Liver (tissue), 9 donors: ENCODE measurements around the gene KRTDAP. TPM values are rescaled to one million over a fixed set of nuclear protein-coding genes. Genes with fewer than 3 reads are reported as not detected.

ENCODE experiments used
- DNase-seq: peaks from one replicate; pipeline ENCODE4 v3.0.0-alpha.2; 2017; ENCODE audit warnings: low spot score
- H3K27ac ChIP-seq, 2 donors: one replicate each; pipeline ENCODE4 v1.7.0; 2013; ENCODE audit warnings: inconsistent platforms in 2 of 2, low read length in 2 of 2, control low read depth in 1 of 2, low read depth in 1 of 2, mild to moderate bottlenecking in 1 of 2
- H3K27me3 ChIP-seq, 4 donors: one replicate each; pipeline versions ENCODE4 v1.6.1 to v1.7.0; 2013; ENCODE audit warnings: low read length in 3 of 4, inconsistent platforms in 1 of 4, mild to moderate bottlenecking in 1 of 4, moderate library complexity in 1 of 4; ENCODE audit not compliant: control insufficient read depth in 4 of 4, insufficient read depth in 4 of 4
- H3K36me3 ChIP-seq, 4 donors: one replicate each; pipeline versions ENCODE4 v1.6.1 to v1.7.0; 2013; ENCODE audit warnings: low read length in 3 of 4, mild to moderate bottlenecking in 3 of 4, low read depth in 1 of 4, moderate library complexity in 1 of 4; ENCODE audit not compliant: control insufficient read depth in 4 of 4, insufficient read depth in 3 of 4
- H3K4me1 ChIP-seq, 4 donors: one replicate each; pipeline versions ENCODE4 v1.6.1 to v1.7.0; 2013; ENCODE audit warnings: low read length in 3 of 4, mild to moderate bottlenecking in 3 of 4, moderate library complexity in 1 of 4; ENCODE audit not compliant: control insufficient read depth in 4 of 4, insufficient read depth in 4 of 4
- H3K4me3 ChIP-seq, 3 donors: one replicate each; pipeline versions ENCODE4 v1.6.1 to v1.7.0; 2013; ENCODE audit warnings: low read length in 3 of 3, control low read depth in 1 of 3, low read depth in 1 of 3, mild to moderate bottlenecking in 1 of 3
- H3K9ac ChIP-seq, 2 donors: one replicate each; pipeline ENCODE4 v1.7.0; 2013; ENCODE audit warnings: low read length in 2 of 2, mild to moderate bottlenecking in 2 of 2, moderate library complexity in 2 of 2, control low read depth in 1 of 2, low read depth in 1 of 2
- H3K9me3 ChIP-seq, 4 donors: one replicate each; pipeline versions ENCODE4 v1.6.1 to v1.7.0; 2013; ENCODE audit warnings: low read length in 3 of 4; ENCODE audit not compliant: control insufficient read depth in 4 of 4
- ATF3 ChIP-seq: IDR thresholded peaks from 2 replicates; pipeline ENCODE4 v1.6.1; 2016; ENCODE audit warnings: antibody characterized with exemption
- CTCF ChIP-seq: fragments of 150-350 bp; IDR thresholded peaks from 2 replicates; pipeline ENCODE4 v1.5.1; 2017; ENCODE audit warnings: improper control_type of control experiment, low read depth, low read length; ENCODE audit not compliant: missing input control
- EGR1 ChIP-seq, 2 donors: IDR thresholded peaks; 2 replicates each; pipeline ENCODE4 v1.6.1; 2016 to 2018; ENCODE audit warnings: antibody characterized with exemption in 2 of 2, low read depth in 2 of 2
- FOXA1 ChIP-seq: IDR thresholded peaks from 2 replicates; pipeline ENCODE4 v1.6.1; 2016; ENCODE audit warnings: antibody characterized with exemption
- FOXA2 ChIP-seq: IDR thresholded peaks from 2 replicates; pipeline ENCODE4 v1.6.1; 2016; ENCODE audit warnings: antibody characterized with exemption
- GABPA ChIP-seq, 2 donors: IDR thresholded peaks in 1 of 2; conservative IDR thresholded peaks in 1 of 2; 2 replicates each; pipeline ENCODE4 v1.6.1; 2016; ENCODE audit warnings: antibody characterized with exemption in 2 of 2, mild to moderate bottlenecking in 1 of 2, moderate library complexity in 1 of 2
- HNF4A ChIP-seq, 2 donors: conservative IDR thresholded peaks; 2 replicates each; pipeline ENCODE4 v1.6.1; 2016; ENCODE audit warnings: antibody characterized with exemption in 2 of 2, mild to moderate bottlenecking in 2 of 2
- HNF4G ChIP-seq: IDR thresholded peaks from 2 replicates; pipeline ENCODE4 v1.6.1; 2016; ENCODE audit warnings: antibody characterized with exemption
- NR2F2 ChIP-seq: IDR thresholded peaks from 2 replicates; pipeline ENCODE4 v1.6.1; 2016; ENCODE audit warnings: antibody characterized with exemption
- RAD21 ChIP-seq, 2 donors: IDR thresholded peaks; 2 replicates each; pipeline ENCODE4 v1.6.1; 2016; ENCODE audit warnings: antibody characterized with exemption in 2 of 2, mild to moderate bottlenecking in 2 of 2
- SP1 ChIP-seq: IDR thresholded peaks from 2 replicates; pipeline ENCODE4 v1.6.1; 2018; ENCODE audit warnings: antibody characterized with exemption, mild to moderate bottlenecking
- TAF1 ChIP-seq: conservative IDR thresholded peaks from 2 replicates; pipeline ENCODE4 v1.6.1; 2016; ENCODE audit warnings: antibody characterized with exemption, mild to moderate bottlenecking
- YY1 ChIP-seq: IDR thresholded peaks from 2 replicates; pipeline ENCODE4 v1.6.1; 2016; ENCODE audit warnings: antibody characterized with exemption, mild to moderate bottlenecking
- WGBS: extraction: QIAGEN DNeasy Blood & Tissue Kit; methylation state at CpG from one replicate; pipeline ENCODE4 v1.1.7; 2013; 5-methylcytosine and 5-hydroxymethylcytosine counted together
- polyA plus RNA-seq, 2 donors: library from polyadenylated mRNA; stranded (reverse) in 1 of 2; unstranded in 1 of 2; fragments of 200-250 nt in 1 of 2; fragments of >200 nt in 1 of 2; fragmentation: Nextera tagmentation in 1 of 2; extraction: Ambion mirVana in 1 of 2; gene quantifications; one replicate each; pipeline versions ENCODE4 v1.2.1 to v1.2.3, GENCODE V29; 2013 to 2015
- total RNA-seq, 2 donors: library from RNA; depleted of rRNA; stranded (reverse); fragments of >200 nt; gene quantifications; one replicate each; pipeline ENCODE4 v1.2.3, GENCODE V29; 2014
- TF ChIP-seq, protein P1 (sequence below): IDR thresholded peaks from 2 replicates; pipeline ENCODE4 v1.6.1; 2016; ENCODE audit warnings: antibody characterized with exemption
- TF ChIP-seq, protein P2 (sequence below): IDR thresholded peaks from 2 replicates; pipeline ENCODE4 v1.6.1; 2016; ENCODE audit warnings: antibody characterized with exemption, mild to moderate bottlenecking
- TF ChIP-seq, protein P3 (sequence below): IDR thresholded peaks from 2 replicates; pipeline ENCODE4 v1.6.1; 2016; ENCODE audit warnings: antibody characterized with exemption
- donor health status: healthy.
- donor health status: healthy.
- donor health status: healthy.
- donor health status: healthy.
- donor health status: healthy.

Gene KRTDAP
- total and polyA plus RNA-seq, 4 donors, result not detected

DNA sequence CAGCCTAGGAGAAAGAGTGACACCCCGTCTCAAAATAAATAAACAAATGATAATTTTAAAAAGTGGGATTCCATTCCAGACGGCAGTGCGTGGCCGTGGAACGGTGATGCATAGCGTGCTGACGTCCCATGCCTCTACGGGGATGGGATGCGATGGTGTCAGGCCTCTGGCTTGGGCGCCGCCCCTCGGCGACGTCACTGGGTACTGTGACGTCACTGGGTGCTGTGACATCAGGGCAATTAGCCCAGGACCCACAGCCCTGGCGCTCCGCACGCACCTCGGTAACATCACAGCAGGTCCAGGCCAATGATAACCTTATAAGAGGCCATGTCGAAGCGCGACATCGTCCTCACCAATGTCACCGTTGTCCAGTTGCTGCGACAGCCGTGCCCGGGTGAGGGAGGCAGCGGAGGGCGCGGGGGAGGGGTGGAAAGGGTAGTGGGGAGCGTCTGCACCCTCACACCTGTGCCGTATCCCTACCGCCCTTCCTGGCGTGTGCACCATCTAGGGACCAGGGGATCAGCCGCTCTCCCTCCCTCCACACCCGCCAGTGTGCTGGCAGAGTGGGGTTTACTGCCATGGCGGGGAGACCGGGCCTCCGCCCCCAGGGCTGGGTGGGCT, 43.0 kb upstream of the KRTDAP start, which contains the start of gene GAPDHS (continued):
- TF ChIP-seq, protein P1, sequence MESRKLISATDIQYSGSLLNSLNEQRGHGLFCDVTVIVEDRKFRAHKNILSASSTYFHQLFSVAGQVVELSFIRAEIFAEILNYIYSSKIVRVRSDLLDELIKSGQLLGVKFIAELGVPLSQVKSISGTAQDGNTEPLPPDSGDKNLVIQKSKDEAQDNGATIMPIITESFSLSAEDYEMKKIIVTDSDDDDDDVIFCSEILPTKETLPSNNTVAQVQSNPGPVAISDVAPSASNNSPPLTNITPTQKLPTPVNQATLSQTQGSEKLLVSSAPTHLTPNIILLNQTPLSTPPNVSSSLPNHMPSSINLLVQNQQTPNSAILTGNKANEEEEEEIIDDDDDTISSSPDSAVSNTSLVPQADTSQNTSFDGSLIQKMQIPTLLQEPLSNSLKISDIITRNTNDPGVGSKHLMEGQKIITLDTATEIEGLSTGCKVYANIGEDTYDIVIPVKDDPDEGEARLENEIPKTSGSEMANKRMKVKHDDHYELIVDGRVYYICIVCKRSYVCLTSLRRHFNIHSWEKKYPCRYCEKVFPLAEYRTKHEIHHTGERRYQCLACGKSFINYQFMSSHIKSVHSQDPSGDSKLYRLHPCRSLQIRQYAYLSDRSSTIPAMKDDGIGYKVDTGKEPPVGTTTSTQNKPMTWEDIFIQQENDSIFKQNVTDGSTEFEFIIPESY, result no peak

DNA sequence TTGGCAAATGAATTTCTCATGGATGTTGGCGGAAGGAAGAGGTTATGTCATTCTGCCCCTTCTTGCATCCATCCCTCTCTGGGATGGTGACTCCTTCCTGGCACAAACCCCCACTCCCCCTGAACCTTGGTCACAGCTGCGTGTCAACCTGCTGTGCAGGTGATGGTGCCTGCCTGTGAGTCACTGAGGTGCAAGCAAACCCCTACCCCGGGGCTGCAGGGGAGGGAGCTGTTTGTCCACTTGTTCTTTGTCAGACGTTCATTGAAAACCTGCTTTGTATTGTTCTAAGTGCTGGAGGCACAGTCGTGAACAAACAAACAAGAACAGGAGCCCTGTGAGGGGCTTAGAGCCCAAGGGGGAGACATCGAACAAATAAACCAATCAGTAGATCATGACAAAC, 41.0 kb upstream of the KRTDAP start:
- Histone ChIP-seq H3K36me3 (no peaks in the 10 kb centered on the region), H3K4me1 (peaks cover 0 to 7% (median 0%) of the 10 kb centered on the region in 4 donors), H3K27me3 (peaks cover 0 to 3% (median 1%) of the 10 kb centered on the region in 4 donors), H3K27ac (no peak overlapping the region), H3K9me3 (no peaks in the 10 kb centered on the region), H3K9ac (no peak overlapping the region), H3K4me3 (no peak overlapping the region)
- DNase-seq, result no peak
- 30% methylated on average over 6 of the region's 6 CpGs for WGBS
- TF ChIP-seq GABPA (IDR thresholded peaks at IDR 0.05 in 1 of 2, conservative IDR thresholded peaks at IDR 0.05 in 1 of 2), result no peak
- TF ChIP-seq RAD21 (IDR thresholded peaks at IDR 0.05), result no peak
- no peak for TF ChIP-seq TAF1
- TF ChIP-seq ATF3, result no peak
- no peak for TF ChIP-seq NR2F2
- no peak for TF ChIP-seq YY1
- no peak for TF ChIP-seq CTCF
- TF ChIP-seq EGR1 (IDR thresholded peaks at IDR 0.05; ENCODE audit: low read depth in 2 of 2), result no peak
- TF ChIP-seq SP1, result no peak
- TF ChIP-seq, protein P2, sequence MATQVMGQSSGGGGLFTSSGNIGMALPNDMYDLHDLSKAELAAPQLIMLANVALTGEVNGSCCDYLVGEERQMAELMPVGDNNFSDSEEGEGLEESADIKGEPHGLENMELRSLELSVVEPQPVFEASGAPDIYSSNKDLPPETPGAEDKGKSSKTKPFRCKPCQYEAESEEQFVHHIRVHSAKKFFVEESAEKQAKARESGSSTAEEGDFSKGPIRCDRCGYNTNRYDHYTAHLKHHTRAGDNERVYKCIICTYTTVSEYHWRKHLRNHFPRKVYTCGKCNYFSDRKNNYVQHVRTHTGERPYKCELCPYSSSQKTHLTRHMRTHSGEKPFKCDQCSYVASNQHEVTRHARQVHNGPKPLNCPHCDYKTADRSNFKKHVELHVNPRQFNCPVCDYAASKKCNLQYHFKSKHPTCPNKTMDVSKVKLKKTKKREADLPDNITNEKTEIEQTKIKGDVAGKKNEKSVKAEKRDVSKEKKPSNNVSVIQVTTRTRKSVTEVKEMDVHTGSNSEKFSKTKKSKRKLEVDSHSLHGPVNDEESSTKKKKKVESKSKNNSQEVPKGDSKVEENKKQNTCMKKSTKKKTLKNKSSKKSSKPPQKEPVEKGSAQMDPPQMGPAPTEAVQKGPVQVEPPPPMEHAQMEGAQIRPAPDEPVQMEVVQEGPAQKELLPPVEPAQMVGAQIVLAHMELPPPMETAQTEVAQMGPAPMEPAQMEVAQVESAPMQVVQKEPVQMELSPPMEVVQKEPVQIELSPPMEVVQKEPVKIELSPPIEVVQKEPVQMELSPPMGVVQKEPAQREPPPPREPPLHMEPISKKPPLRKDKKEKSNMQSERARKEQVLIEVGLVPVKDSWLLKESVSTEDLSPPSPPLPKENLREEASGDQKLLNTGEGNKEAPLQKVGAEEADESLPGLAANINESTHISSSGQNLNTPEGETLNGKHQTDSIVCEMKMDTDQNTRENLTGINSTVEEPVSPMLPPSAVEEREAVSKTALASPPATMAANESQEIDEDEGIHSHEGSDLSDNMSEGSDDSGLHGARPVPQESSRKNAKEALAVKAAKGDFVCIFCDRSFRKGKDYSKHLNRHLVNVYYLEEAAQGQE, result no peak
- TF ChIP-seq FOXA2, result no peak
- no peak for TF ChIP-seq HNF4A (conservative IDR thresholded peaks at IDR 0.05)
- no peak for TF ChIP-seq HNF4G
- TF ChIP-seq FOXA1, result no peak
- TF ChIP-seq, protein P1, result no peak
- TF ChIP-seq, protein P3, sequence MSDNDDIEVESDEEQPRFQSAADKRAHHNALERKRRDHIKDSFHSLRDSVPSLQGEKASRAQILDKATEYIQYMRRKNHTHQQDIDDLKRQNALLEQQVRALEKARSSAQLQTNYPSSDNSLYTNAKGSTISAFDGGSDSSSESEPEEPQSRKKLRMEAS, result no peak
